Measurements from ENCODE around the gene CA12.

CA12 gene

GRCh38 chr15:63329567-63330350 is 51.9 kb downstream of the CA12 start:
- H3K27me3 ChIP-seq: no peaks in the 10 kb centered on the region
- no peak overlapping the region for H3K4me3 ChIP-seq (ENCODE audit: low read depth, low read length)
- no peaks in the 10 kb centered on the region for H3K9me3 ChIP-seq
- no peaks in the 10 kb centered on the region for H3K36me3 ChIP-seq
- DNase-seq: no peak
- peaks cover 4% of the 10 kb centered on the region for H3K4me1 ChIP-seq
- no peak for TF ChIP-seq CTCF (IDR thresholded peaks at IDR 0.05; ENCODE audit: low read depth, low read length)

GRCh38 chr15:63327648-63328421 is 53.8 kb downstream of the CA12 start:
- H3K36me3 ChIP-seq: no peaks in the 10 kb centered on the region
- DNase-seq: no peak
- H3K4me3 ChIP-seq (ENCODE audit: low read depth, low read length): no peak overlapping the region
- H3K27me3 ChIP-seq: no peaks in the 10 kb centered on the region
- TF ChIP-seq CTCF (IDR thresholded peaks at IDR 0.05; ENCODE audit: low read depth, low read length): no peak
- no peaks in the 10 kb centered on the region for H3K9me3 ChIP-seq
- H3K4me1 ChIP-seq: peaks cover 4% of the 10 kb centered on the region

- H3K4me1 ChIP-seq: peaks cover 9% of the 10 kb centered on the region
Measured at GRCh38 chr15:63324770-63325169, 56.9 kb downstream of the CA12 start.

GRCh38 chr15:63323798-63324563 is 57.7 kb downstream of the CA12 start:
- TF ChIP-seq CTCF (IDR thresholded peaks at IDR 0.05; ENCODE audit: low read depth, low read length): no peak
- Histone ChIP-seq H3K36me3 (no peaks in the 10 kb centered on the region), H3K4me3 (ENCODE audit: low read depth, low read length) (no peak overlapping the region), H3K9me3 (no peaks in the 10 kb centered on the region), H3K4me1 (peaks cover 9% of the 10 kb centered on the region), H3K27me3 (no peaks in the 10 kb centered on the region)
- DNase-seq: no peak

More at GRCh38 chr15:63324770-63325169, 56.9 kb downstream of the CA12 start:
- no peak for TF ChIP-seq CTCF (IDR thresholded peaks at IDR 0.05; ENCODE audit: low read depth, low read length)
- Histone ChIP-seq H3K9me3 (no peaks in the 10 kb centered on the region), H3K4me3 (ENCODE audit: low read depth, low read length) (no peak overlapping the region), H3K36me3 (no peaks in the 10 kb centered on the region), H3K27me3 (no peaks in the 10 kb centered on the region)
- DNase-seq: no peak

- peaks cover 9% of the 10 kb centered on the region for H3K4me1 ChIP-seq
- DNase-seq: peak; percentile 78
- no peak for TF ChIP-seq CTCF (IDR thresholded peaks at IDR 0.05; ENCODE audit: low read depth, low read length)
- H3K9me3 ChIP-seq: no peaks in the 10 kb centered on the region
- no peaks in the 10 kb centered on the region for H3K27me3 ChIP-seq
- no peak overlapping the region for H3K4me3 ChIP-seq (ENCODE audit: low read depth, low read length)
- H3K36me3 ChIP-seq: no peaks in the 10 kb centered on the region
Measured at GRCh38 chr15:63322541-63322940, 59.1 kb downstream of the CA12 start.
